Panc1 (cell line): Measurements from ENCODE around the gene ARMC5. TPM values are rescaled to one million over a fixed set of nuclear protein-coding genes. Genes with fewer than 3 reads are reported as not detected.

ENCODE experiments used
- ATAC-seq: fragments of 200-7000 bp; cut with Tn5 transposase; 2 replicates; pipeline ENCODE4 v1.9.1; 2020; ENCODE audit warnings: mild to moderate bottlenecking, moderate library complexity
- BruUV-seq: library from RNA; stranded (reverse); fragments of 400-500 nt; replicated peaks from 2 replicates; lab custom pipeline; 2021; lab: Mats Ljungman, UMichigan
- CTCF ChIA-PET: fragments of 300-600 bp; sonication (Branson Sonifier 250); formaldehyde crosslinking; loops from one replicate; lab custom pipeline; 2022; ENCODE audit warnings: antibody characterized with exemption; lab: Charles Lee
- POLR2A ChIA-PET: fragments of 300-600 bp; sonication (Branson Sonifier 250); formaldehyde crosslinking; loops from one replicate; lab custom pipeline; 2022; ENCODE audit warnings: antibody characterized with exemption; lab: Charles Lee
- DNase-seq: peaks from one replicate; pipeline ENCODE4 v3.0.0-alpha.2; 2010; ENCODE audit warnings: low read depth, low spot score
- H3K27ac ChIP-seq: 2 replicates; pipeline ENCODE4 v1.5.1; 2011; ENCODE audit warnings: mild to moderate bottlenecking, low read length, inconsistent platforms
- H3K27me3 ChIP-seq: fragments of 200-500 bp; sonication (Bioruptor generic); 2 replicates; pipeline ENCODE4 v1.6.0; 2014; ENCODE audit warnings: low read length, inconsistent platforms; ENCODE audit not compliant: control insufficient read depth, insufficient read depth
- H3K36me3 ChIP-seq: fragments of 200-500 bp; sonication (Bioruptor generic); 2 replicates; pipeline ENCODE4 v1.5.1; 2014; ENCODE audit warnings: inconsistent platforms, mild to moderate bottlenecking, low read length, moderate library complexity; ENCODE audit not compliant: control insufficient read depth, insufficient read depth
- H3K4me1 ChIP-seq: 2 replicates; pipeline ENCODE4 v1.5.1; 2011; ENCODE audit warnings: inconsistent platforms, mild to moderate bottlenecking, low read length, moderate library complexity; ENCODE audit not compliant: control insufficient read depth, insufficient read depth
- H3K4me3 ChIP-seq, 2 experiments: 2 replicates each; pipeline ENCODE4 v1.5.1; 2011 to 2012; ENCODE audit warnings: low read depth in 2 of 2, low read length in 2 of 2, mild to moderate bottlenecking in 2 of 2, inconsistent platforms in 1 of 2, moderate library complexity in 1 of 2
- H3K9me3 ChIP-seq: fragments of 200-500 bp; sonication (Bioruptor generic); 2 replicates; pipeline ENCODE4 v1.5.1; 2014; ENCODE audit warnings: low read depth, mild to moderate bottlenecking, inconsistent platforms, low read length, moderate library complexity; ENCODE audit not compliant: control insufficient read depth, insufficient read depth
- POLR2AphosphoS5 ChIP-seq: IDR thresholded peaks from 2 replicates; pipeline ENCODE4 v1.6.1; 2012; ENCODE audit warnings: mild to moderate bottlenecking, low read depth, low read length, moderate library complexity
- SIN3A ChIP-seq: IDR thresholded peaks from 2 replicates; pipeline ENCODE4 v1.6.1; 2012; ENCODE audit warnings: low read depth, mild to moderate bottlenecking, low read length, moderate library complexity, borderline replicate concordance; ENCODE audit not compliant: insufficient read depth
- TCF7L2 ChIP-seq: IDR thresholded peaks from 2 replicates; pipeline ENCODE4 v1.6.1; 2011; ENCODE audit warnings: mild to moderate bottlenecking, low read depth, low read length, inconsistent platforms
- in situ Hi-C: cut with HindIII; loops from 2 replicates; pipeline ENCODE4 v1.10.0; 2016; ENCODE audit warnings: low sequenced_read_pairs, low pct_unique_long_range_greater_than_20kb
- intact Hi-C: fragments of 100-400 bp; cut with micrococcal nuclease; formaldehyde crosslinking; loops from one replicate; pipeline ENCODE4 v1.10.0; 2022; ENCODE audit not compliant: unreplicated experiment
- total RNA-seq: library from RNA; stranded (reverse); gene quantifications from one replicate; pipeline ENCODE4 v1.2.1, GENCODE V29; 2021; ENCODE audit not compliant: unreplicated experiment
- TF ChIP-seq, protein P1 (sequence below): fragments of 450-650 bp; IDR thresholded peaks from 2 replicates; pipeline ENCODE4 v1.5.1; 2017; ENCODE audit warnings: mild to moderate bottlenecking
- TF ChIP-seq, protein P2 (sequence below), 2 experiments: IDR thresholded peaks; 2 replicates each; pipeline ENCODE4 v1.6.1; 2011 to 2012; ENCODE audit warnings: low read depth in 2 of 2, control low read depth in 1 of 2, low read length in 1 of 2, mild to moderate bottlenecking in 1 of 2, moderate library complexity in 1 of 2; ENCODE audit not compliant: insufficient read depth in 1 of 2

The ARMC5 gene
- total RNA-seq, 1 experiment from 2014 or later: 19.8 TPM

DNA sequence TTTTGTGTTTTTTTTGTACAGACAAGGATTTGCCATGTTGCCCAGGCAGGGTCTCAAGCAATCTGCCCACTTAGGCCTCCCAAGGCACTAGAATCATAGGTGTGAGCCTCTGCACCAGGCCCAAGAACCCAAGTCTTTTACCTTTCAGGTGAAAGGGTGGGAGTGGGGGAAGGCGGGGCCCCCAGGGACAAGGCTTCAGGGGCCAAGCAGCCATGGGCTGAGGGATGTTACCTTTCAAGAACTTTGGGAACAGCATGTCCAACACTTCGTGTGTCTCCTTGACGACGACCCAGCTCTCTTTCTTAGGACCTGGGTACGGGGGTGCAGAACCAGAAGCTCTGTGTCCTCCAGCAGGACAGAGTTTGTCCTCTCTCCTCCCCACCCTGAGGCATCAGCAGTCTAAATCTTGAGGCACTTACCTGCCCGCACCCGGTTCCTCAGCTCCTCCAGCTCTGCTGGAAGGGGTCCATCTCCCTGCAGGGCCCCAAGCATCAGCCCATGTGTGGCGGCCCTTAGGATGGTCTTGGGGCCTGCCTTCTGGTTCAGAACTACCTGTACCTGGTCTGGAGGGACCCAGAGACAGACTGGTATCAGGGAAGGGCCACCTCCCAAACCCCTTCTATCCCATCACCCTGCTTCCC, 32.6 kb downstream of the ARMC5 start:
- TF ChIP-seq, protein P1, sequence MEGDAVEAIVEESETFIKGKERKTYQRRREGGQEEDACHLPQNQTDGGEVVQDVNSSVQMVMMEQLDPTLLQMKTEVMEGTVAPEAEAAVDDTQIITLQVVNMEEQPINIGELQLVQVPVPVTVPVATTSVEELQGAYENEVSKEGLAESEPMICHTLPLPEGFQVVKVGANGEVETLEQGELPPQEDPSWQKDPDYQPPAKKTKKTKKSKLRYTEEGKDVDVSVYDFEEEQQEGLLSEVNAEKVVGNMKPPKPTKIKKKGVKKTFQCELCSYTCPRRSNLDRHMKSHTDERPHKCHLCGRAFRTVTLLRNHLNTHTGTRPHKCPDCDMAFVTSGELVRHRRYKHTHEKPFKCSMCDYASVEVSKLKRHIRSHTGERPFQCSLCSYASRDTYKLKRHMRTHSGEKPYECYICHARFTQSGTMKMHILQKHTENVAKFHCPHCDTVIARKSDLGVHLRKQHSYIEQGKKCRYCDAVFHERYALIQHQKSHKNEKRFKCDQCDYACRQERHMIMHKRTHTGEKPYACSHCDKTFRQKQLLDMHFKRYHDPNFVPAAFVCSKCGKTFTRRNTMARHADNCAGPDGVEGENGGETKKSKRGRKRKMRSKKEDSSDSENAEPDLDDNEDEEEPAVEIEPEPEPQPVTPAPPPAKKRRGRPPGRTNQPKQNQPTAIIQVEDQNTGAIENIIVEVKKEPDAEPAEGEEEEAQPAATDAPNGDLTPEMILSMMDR: no peak
- TF ChIP-seq SIN3A (no peak), POLR2AphosphoS5 (no peak), TCF7L2 (no peak)
- TF ChIP-seq, protein P2, sequence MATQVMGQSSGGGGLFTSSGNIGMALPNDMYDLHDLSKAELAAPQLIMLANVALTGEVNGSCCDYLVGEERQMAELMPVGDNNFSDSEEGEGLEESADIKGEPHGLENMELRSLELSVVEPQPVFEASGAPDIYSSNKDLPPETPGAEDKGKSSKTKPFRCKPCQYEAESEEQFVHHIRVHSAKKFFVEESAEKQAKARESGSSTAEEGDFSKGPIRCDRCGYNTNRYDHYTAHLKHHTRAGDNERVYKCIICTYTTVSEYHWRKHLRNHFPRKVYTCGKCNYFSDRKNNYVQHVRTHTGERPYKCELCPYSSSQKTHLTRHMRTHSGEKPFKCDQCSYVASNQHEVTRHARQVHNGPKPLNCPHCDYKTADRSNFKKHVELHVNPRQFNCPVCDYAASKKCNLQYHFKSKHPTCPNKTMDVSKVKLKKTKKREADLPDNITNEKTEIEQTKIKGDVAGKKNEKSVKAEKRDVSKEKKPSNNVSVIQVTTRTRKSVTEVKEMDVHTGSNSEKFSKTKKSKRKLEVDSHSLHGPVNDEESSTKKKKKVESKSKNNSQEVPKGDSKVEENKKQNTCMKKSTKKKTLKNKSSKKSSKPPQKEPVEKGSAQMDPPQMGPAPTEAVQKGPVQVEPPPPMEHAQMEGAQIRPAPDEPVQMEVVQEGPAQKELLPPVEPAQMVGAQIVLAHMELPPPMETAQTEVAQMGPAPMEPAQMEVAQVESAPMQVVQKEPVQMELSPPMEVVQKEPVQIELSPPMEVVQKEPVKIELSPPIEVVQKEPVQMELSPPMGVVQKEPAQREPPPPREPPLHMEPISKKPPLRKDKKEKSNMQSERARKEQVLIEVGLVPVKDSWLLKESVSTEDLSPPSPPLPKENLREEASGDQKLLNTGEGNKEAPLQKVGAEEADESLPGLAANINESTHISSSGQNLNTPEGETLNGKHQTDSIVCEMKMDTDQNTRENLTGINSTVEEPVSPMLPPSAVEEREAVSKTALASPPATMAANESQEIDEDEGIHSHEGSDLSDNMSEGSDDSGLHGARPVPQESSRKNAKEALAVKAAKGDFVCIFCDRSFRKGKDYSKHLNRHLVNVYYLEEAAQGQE (IDR thresholded peaks at IDR 0.05; ENCODE audit: insufficient read depth in 1 of 2, low read depth in 2 of 2, low read length in 1 of 2): no peak
- H3K27me3 ChIP-seq: no peaks in the 10 kb centered on the region
- H3K36me3 ChIP-seq: no peaks in the 10 kb centered on the region; the same call in 1 of the 2 replicates
- ATAC-seq (no peak), DNase-seq (no peak)
- no peaks in the 10 kb centered on the region for H3K4me1 ChIP-seq
- BruUV-seq: no TSS peak
- H3K9me3 ChIP-seq: no peaks in the 10 kb centered on the region
- in situ Hi-C loops: no loop called here
- no peak overlapping the region for H3K4me3 ChIP-seq
- intact Hi-C loops: no loop called here
- ChIA-PET CTCF (no interaction called here), POLR2A (no interaction called here)
- H3K27ac ChIP-seq: no peak overlapping the region

DNA sequence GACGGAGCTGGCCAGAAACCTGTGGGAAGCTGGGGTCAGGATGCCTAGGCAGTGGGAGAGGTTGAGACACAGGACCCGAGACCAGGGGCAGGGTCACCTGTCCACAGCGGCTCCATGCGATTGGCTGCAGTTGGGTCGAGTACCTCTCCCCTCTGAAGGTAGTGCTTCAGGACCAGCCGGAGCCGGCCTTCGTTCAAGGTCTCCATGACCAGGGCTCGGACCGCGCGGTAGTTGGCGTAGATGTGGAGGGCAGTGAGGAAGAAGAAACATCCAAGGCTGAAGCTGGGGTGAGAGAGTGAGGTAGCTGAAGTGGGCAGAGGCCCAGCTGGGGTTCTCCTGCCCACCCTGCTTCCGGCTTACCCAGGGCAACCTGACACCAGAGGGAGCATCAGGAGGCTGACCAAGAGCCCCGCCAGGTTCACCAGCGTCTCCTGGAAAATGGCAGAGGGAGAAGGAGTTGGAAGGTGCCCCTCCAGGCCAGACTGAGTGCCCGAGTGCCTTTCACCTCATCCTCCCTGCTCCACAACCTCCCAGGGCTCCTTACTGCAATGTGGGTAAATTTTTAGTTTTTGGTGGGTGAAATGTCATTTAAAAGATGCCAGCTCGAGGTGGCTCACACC, 34.3 kb downstream of the ARMC5 start:
- DNase-seq: no peak
- Histone ChIP-seq H3K9me3 (no peaks in the 10 kb centered on the region), H3K4me1 (no peaks in the 10 kb centered on the region), H3K27ac (no peak overlapping the region), H3K4me3 (no peak overlapping the region), H3K27me3 (no peaks in the 10 kb centered on the region), H3K36me3 (no peaks in the 10 kb centered on the region; the same call in 1 of the 2 replicates)
- no peak for ATAC-seq
- CTCF ChIA-PET: no interaction called here
- no TSS peak for BruUV-seq
- in situ Hi-C loops: no loop called here
- intact Hi-C loops: no loop called here
- POLR2A ChIA-PET: no interaction called here
- TF ChIP-seq, protein P2 (IDR thresholded peaks at IDR 0.05; ENCODE audit: insufficient read depth in 1 of 2, low read depth in 2 of 2, low read length in 1 of 2): no peak
- TF ChIP-seq, protein P1: no peak
- TF ChIP-seq POLR2AphosphoS5 (no peak), TCF7L2 (no peak), SIN3A (no peak)
